ENCODE results near the gene GJB6. TPM values are rescaled to one million over a fixed set of nuclear protein-coding genes. Genes with fewer than 3 reads are reported as not detected.

GJB6 gene
- total and polyA plus RNA-seq, 2 donors from 2014 or later, result not detected

GRCh38 chr13:20217168-20217567 lies 15.0 kb downstream of the GJB6 start:
- intact Hi-C loops (cut with DNase I), result no loop called here
- Histone ChIP-seq H3K27me3 (ENCODE audit: control insufficient read depth, insufficient read depth, low read length) (no peaks in the 10 kb centered on the region), H3K9ac (ENCODE audit: low read length in 3 of 3) (no peak overlapping the region), H3K36me3 (ENCODE audit: control insufficient read depth in 2 of 3, insufficient read depth in 3 of 3, low read length in 3 of 3) (no peaks in the 10 kb centered on the region), H3K9me3 (ENCODE audit: control insufficient read depth in 2 of 3, insufficient read depth in 1 of 3, low read length in 3 of 3) (peaks cover 0 to 2% (median 0%) of the 10 kb centered on the region in 3 donors), H3K4me1 (ENCODE audit: control insufficient read depth in 2 of 3, insufficient read depth in 2 of 3, low read depth in 1 of 3, low read length in 3 of 3) (no peaks in the 10 kb centered on the region), H3K4me3 (ENCODE audit: low read length in 3 of 3) (no peak overlapping the region), H3K27ac (ENCODE audit: low read depth in 2 of 2, low read length in 2 of 2) (no peak overlapping the region)
- DNase-seq (no peak), FAIRE-seq (no peak)
- TF ChIP-seq, protein P1, sequence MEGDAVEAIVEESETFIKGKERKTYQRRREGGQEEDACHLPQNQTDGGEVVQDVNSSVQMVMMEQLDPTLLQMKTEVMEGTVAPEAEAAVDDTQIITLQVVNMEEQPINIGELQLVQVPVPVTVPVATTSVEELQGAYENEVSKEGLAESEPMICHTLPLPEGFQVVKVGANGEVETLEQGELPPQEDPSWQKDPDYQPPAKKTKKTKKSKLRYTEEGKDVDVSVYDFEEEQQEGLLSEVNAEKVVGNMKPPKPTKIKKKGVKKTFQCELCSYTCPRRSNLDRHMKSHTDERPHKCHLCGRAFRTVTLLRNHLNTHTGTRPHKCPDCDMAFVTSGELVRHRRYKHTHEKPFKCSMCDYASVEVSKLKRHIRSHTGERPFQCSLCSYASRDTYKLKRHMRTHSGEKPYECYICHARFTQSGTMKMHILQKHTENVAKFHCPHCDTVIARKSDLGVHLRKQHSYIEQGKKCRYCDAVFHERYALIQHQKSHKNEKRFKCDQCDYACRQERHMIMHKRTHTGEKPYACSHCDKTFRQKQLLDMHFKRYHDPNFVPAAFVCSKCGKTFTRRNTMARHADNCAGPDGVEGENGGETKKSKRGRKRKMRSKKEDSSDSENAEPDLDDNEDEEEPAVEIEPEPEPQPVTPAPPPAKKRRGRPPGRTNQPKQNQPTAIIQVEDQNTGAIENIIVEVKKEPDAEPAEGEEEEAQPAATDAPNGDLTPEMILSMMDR (IDR thresholded peaks at IDR 0.05; ENCODE audit: borderline replicate concordance, extremely low read depth, insufficient read depth), result no peak

DNA sequence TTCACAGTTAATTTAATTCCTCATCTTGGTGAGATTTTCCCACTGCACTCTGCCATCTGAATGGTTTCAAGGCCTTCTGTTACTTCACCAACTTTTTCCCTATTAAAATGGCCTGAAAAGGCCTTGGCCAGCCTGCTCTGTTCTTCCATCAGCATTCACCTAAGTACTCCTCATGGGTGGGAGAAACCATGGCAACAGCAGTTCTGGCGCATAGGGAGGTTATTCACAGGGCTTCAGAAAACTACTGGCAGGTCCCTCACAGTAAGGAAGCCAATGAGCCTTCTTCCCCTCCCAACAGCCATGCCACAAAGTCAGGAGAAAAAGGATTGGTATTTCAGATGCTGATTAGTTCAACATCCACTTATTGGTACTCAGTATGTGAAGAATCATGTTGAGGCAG lies 22.2 kb downstream of the GJB6 start:
- intact Hi-C loops (cut with DNase I), result no loop called here
- no peaks in the 10 kb centered on the region for H3K4me1 ChIP-seq (ENCODE audit: control insufficient read depth in 2 of 3, insufficient read depth in 2 of 3, low read depth in 1 of 3, low read length in 3 of 3)
- FAIRE-seq, result no peak
- TF ChIP-seq, protein P1 (IDR thresholded peaks at IDR 0.05; ENCODE audit: borderline replicate concordance, extremely low read depth, insufficient read depth), result no peak
- peak in 1 of 5 donors; percentile 33 for DNase-seq
- H3K4me3 ChIP-seq (ENCODE audit: low read length in 3 of 3), result no peak overlapping the region
- peaks cover 0 to 2% (median 0%) of the 10 kb centered on the region in 3 donors for H3K9me3 ChIP-seq (ENCODE audit: control insufficient read depth in 2 of 3, insufficient read depth in 1 of 3, low read length in 3 of 3)
- H3K9ac ChIP-seq (ENCODE audit: low read length in 3 of 3), result no peak overlapping the region
- no peak overlapping the region for H3K27ac ChIP-seq (ENCODE audit: low read depth in 2 of 2, low read length in 2 of 2)
- no peaks in the 10 kb centered on the region for H3K27me3 ChIP-seq (ENCODE audit: control insufficient read depth, insufficient read depth, low read length)
- no peaks in the 10 kb centered on the region for H3K36me3 ChIP-seq (ENCODE audit: control insufficient read depth in 2 of 3, insufficient read depth in 3 of 3, low read length in 3 of 3)

GRCh38 chr13:20206698-20207235 lies 25.4 kb downstream of the GJB6 start:
- intact Hi-C loops (cut with DNase I), result no loop called here
- TF ChIP-seq, protein P1 (IDR thresholded peaks at IDR 0.05; ENCODE audit: borderline replicate concordance, extremely low read depth, insufficient read depth), result no peak
- Histone ChIP-seq H3K4me3 (ENCODE audit: low read length in 3 of 3) (no peak overlapping the region), H3K27me3 (ENCODE audit: control insufficient read depth, insufficient read depth, low read length) (no peaks in the 10 kb centered on the region), H3K27ac (ENCODE audit: low read depth in 2 of 2, low read length in 2 of 2) (no peak overlapping the region), H3K9ac (ENCODE audit: low read length in 3 of 3) (no peak overlapping the region), H3K9me3 (ENCODE audit: control insufficient read depth in 2 of 3, insufficient read depth in 1 of 3, low read length in 3 of 3) (peaks cover 0 to 2% (median 0%) of the 10 kb centered on the region in 3 donors), H3K4me1 (ENCODE audit: control insufficient read depth in 2 of 3, insufficient read depth in 2 of 3, low read depth in 1 of 3, low read length in 3 of 3) (no peaks in the 10 kb centered on the region), H3K36me3 (ENCODE audit: control insufficient read depth in 2 of 3, insufficient read depth in 3 of 3, low read length in 3 of 3) (no peaks in the 10 kb centered on the region)
- FAIRE-seq (no peak), DNase-seq (no peak)

Measured in kidney (tissue), 14 donors.